T-cell (primary cell): ENCODE data around the gene NR0B2. TPM values are rescaled to one million over a fixed set of nuclear protein-coding genes. Genes with fewer than 3 reads are reported as not detected.

Experiments used
- ATAC-seq, 4 experiments: fragments of 200-7000 bp in 3 of 4; fragments of 150-1000 bp in 1 of 4; cut with Tn5 transposase; replicated peaks in 1 of 4; 1 replicate in 3 of 4; 2 replicates in 1 of 4; pipeline ENCODE4 v1.10.0; 2021; ENCODE audit warnings: moderate library complexity in 3 of 4, mild to moderate bottlenecking in 2 of 4, moderate number of reproducible peaks in 1 of 4
- CTCF ChIA-PET, 2 donors: fragments of 300-600 bp; sonication (Branson Sonifier 250); formaldehyde crosslinking; loops; one replicate each; lab custom pipeline; 2022; ENCODE audit warnings: antibody characterized with exemption in 2 of 2; lab: Charles Lee
- POLR2A ChIA-PET, 2 donors: fragments of 300-600 bp; sonication (Branson Sonifier 250); formaldehyde crosslinking; loops; one replicate each; lab custom pipeline; 2022; ENCODE audit warnings: antibody characterized with exemption in 2 of 2; lab: Charles Lee
- DNase-seq, 35 experiments: peaks; one replicate each; pipeline versions ENCODE4 v3.0.0 to v3.0.0-alpha.2; 2013 to 2023
- H3K27ac ChIP-seq: one replicate; pipeline ENCODE4 v1.5.1; 2013; ENCODE audit warnings: low read length
- H3K27me3 ChIP-seq, 2 experiments: replicated peaks in 1 of 2; 1 replicate in 1 of 2; 2 replicates in 1 of 2; pipeline versions ENCODE4 v1.6.1 to v1.7.0; 2013; ENCODE audit warnings: low read length in 1 of 2, mixed read lengths in 1 of 2; ENCODE audit not compliant: control insufficient read depth in 2 of 2, insufficient read depth in 2 of 2; ENCODE audit errors: extremely low read depth in 1 of 2
- H3K36me3 ChIP-seq, 2 donors: 1 replicate in 1 of 2; 2 replicates in 1 of 2; pipeline versions ENCODE4 v1.6.1 to v1.7.0; 2013; ENCODE audit warnings: low read length in 1 of 2; ENCODE audit not compliant: control insufficient read depth in 2 of 2, insufficient read depth in 1 of 2; ENCODE audit errors: extremely low read depth in 1 of 2
- H3K4me1 ChIP-seq, 2 experiments: 1 replicate in 1 of 2; 2 replicates in 1 of 2; pipeline versions ENCODE4 v1.6.1 to v1.7.0; 2013; ENCODE audit warnings: low read length in 2 of 2, mixed read lengths in 1 of 2; ENCODE audit not compliant: insufficient read depth in 2 of 2, control insufficient read depth in 1 of 2; ENCODE audit errors: extremely low read depth in 1 of 2
- H3K4me3 ChIP-seq, 2 donors: 1 replicate in 1 of 2; 2 replicates in 1 of 2; pipeline versions ENCODE4 v1.5.1 to v1.7.0; 2013; ENCODE audit warnings: mild to moderate bottlenecking in 2 of 2, low read length in 1 of 2, moderate library complexity in 1 of 2; ENCODE audit not compliant: control insufficient read depth in 1 of 2; ENCODE audit errors: extremely low read depth in 1 of 2
- H3K9me3 ChIP-seq: 2 replicates; pipeline ENCODE4 v1.7.0; 2013
- H3K27ac Mint-ChIP-seq, 2 donors: one replicate each; pipeline ENCODE4 v1.8.0; 2020 to 2021; ENCODE audit warnings: mild to moderate bottlenecking in 2 of 2, mixed read lengths in 2 of 2
- H3K27me3 Mint-ChIP-seq, 2 donors: one replicate each; pipeline ENCODE4 v1.8.0; 2021 to 2022; ENCODE audit warnings: mixed read lengths in 2 of 2
- H3K36me3 Mint-ChIP-seq: one replicate; pipeline ENCODE4 v1.8.0; 2021; ENCODE audit warnings: mixed read lengths
- H3K4me1 Mint-ChIP-seq, 3 donors: one replicate each; pipeline ENCODE4 v1.8.0; 2020 to 2022; ENCODE audit warnings: mixed read lengths in 3 of 3, mild to moderate bottlenecking in 1 of 3
- H3K4me3 Mint-ChIP-seq, 3 donors: one replicate each; pipeline ENCODE4 v1.8.0; 2020 to 2022; ENCODE audit warnings: mild to moderate bottlenecking in 3 of 3, mixed read lengths in 3 of 3, moderate library complexity in 3 of 3
- H3K9me3 Mint-ChIP-seq, 3 donors: one replicate each; pipeline ENCODE4 v1.8.0; 2020 to 2022; ENCODE audit warnings: mixed read lengths in 3 of 3
- WGBS: methylation state at CpG from one replicate; pipeline ENCODE4 v1.1.5; 2013; ENCODE audit warnings: missing lambda C conversion rate; ENCODE audit not compliant: insufficient coverage; 5-methylcytosine and 5-hydroxymethylcytosine counted together
- total RNA-seq, 35 experiments: library from RNA in 6 of 35; stranded (reverse) in 6 of 35; fragments of 120-200 nt in 1 of 35; gene quantifications; one replicate each; pipeline versions ENCODE4 v1.2.1 to v1.2.4 and lab custom pipeline; 2013 to 2026

Gene NR0B2
- total RNA-seq, 5 donors from 2014 or later (not counting 1 experiment from before 2014, with no cell fraction given) = not detected

DNA sequence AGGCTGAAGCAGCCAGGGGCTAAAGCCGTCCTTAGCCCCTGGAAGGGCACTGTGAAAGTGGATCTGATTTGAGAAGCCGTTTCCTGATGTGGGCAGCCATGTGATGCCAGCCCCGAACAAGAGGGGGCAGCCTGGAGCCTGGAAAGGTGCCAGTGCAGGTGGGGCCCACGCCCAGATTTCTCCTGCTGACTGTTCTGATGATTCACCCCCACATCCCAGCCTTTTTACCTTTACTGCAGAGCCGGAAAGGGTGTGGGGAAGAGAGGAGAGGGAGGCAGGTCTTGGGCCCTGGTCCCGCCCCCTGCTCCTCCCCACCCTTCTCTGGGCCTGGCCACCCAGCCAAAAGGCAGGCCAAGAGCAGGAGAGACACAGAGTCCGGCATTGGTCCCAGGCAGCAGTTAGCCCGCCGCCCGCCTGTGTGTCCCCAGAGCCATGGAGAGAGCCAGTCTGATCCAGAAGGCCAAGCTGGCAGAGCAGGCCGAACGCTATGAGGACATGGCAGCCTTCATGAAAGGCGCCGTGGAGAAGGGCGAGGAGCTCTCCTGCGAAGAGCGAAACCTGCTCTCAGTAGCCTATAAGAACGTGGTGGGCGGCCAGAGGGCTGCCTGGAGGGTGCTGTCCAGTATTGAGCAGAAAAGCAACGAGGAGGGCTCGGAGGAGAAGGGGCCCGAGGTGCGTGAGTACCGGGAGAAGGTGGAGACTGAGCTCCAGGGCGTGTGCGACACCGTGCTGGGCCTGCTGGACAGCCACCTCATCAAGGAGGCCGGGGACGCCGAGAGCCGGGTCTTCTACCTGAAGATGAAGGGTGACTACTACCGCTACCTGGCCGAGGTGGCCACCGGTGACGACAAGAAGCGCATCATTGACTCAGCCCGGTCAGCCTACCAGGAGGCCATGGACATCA lies 50.7 kb downstream of the NR0B2 start, which contains the start of gene SFN:
TSS of gene SFN (plus strand) at position 369 of the 904 bp plus-strand sequence. CDS start at position 433, 64 bp downstream.
- 96% methylated on average over 31 of the region's 37 CpGs for WGBS
- peak within 1 kb of the TSS; percentile 66 for H3K27ac ChIP-seq
- peaks cover 4 to 8% of the 10 kb centered on the region in 2 donors for H3K36me3 ChIP-seq
- no peaks in the 10 kb centered on the region for H3K9me3 Mint-ChIP-seq
- ChIA-PET POLR2A (no interaction called here), CTCF (interaction anchor here in 1 of 2 donors (0.6 kb wide), 1 partner anchor 58 kb away, joined by 5 read pairs; no protein-coding TSS in a partner anchor)
- DNase-seq = peak in 19 of 35 experiments; percentile 10 to 56 (median 26)
- peak within 1 kb of the TSS; percentile 88 to 93 for H3K27ac Mint-ChIP-seq
- H3K9me3 ChIP-seq = no peaks in the 10 kb centered on the region
- peaks cover 3 to 32% of the 10 kb centered on the region in 2 experiments for H3K4me1 ChIP-seq
- peak within 1 kb of the TSS; percentile 87 to 95 (median 88) for H3K4me3 Mint-ChIP-seq
- H3K4me3 ChIP-seq = peak within 1 kb of the TSS in 1 of 2 donors; percentile 99
- H3K27me3 Mint-ChIP-seq = no peaks in the 10 kb centered on the region
- H3K36me3 Mint-ChIP-seq = peaks cover 2% of the 10 kb centered on the region
- H3K27me3 ChIP-seq = peaks cover 0 to 2% of the 10 kb centered on the region in 2 experiments
- H3K4me1 Mint-ChIP-seq = peaks cover 17 to 31% (median 23%) of the 10 kb centered on the region in 3 donors
- ATAC-seq = no peak

GRCh38 chr1:26861889-26862378 lies 51.8 kb downstream of the NR0B2 start:
- Mint-ChIP-seq H3K9me3 (no peaks in the 10 kb centered on the region), H3K4me1 (peaks cover 17 to 31% (median 23%) of the 10 kb centered on the region in 3 donors), H3K27ac (peak overlapping the region; percentile 44 to 74), H3K4me3 (peak overlapping the region in 2 of 3 donors; percentile 37 to 88), H3K27me3 (no peaks in the 10 kb centered on the region), H3K36me3 (peaks cover 4% of the 10 kb centered on the region)
- DNase-seq (no peak), ATAC-seq (no peak)
- H3K4me1 ChIP-seq = peaks cover 3 to 32% of the 10 kb centered on the region in 2 experiments
- 90% methylated on average over 4 of the region's 7 CpGs for whole genome bisulfite sequencing
- CTCF ChIA-PET = interaction anchor here in 1 of 2 donors (0.7 kb wide), 1 partner anchor 1650 kb away, joined by 3 read pairs; no protein-coding TSS in a partner anchor
- peaks cover 0 to 2% of the 10 kb centered on the region in 2 experiments for H3K27me3 ChIP-seq
- no peak overlapping the region for H3K27ac ChIP-seq
- POLR2A ChIA-PET = no interaction called here
- peaks cover 12 to 14% of the 10 kb centered on the region in 2 donors for H3K36me3 ChIP-seq
- no peak overlapping the region for H3K4me3 ChIP-seq
- H3K9me3 ChIP-seq = no peaks in the 10 kb centered on the region

Other genes with a start within 250 kb of the NR0B2 start
- 100 to 1,000 TPM; 122 to 148 (median 126) TPM for gene ARID1A, start 218.0 kb downstream of the NR0B2 start, total RNA-seq
- gene PIGV, start 126.0 kb downstream of the NR0B2 start, total RNA-seq = 10 to 100 TPM; 10.3 to 24.0 (median 20.3) TPM
- 10 to 100 TPM; 41.1 to 59.9 (median 50.6) TPM for gene ZDHHC18, start 87.3 kb downstream of the NR0B2 start, total RNA-seq
- gene SFN, start 50.8 kb downstream of the NR0B2 start, total RNA-seq = 1 to 10 TPM in 4 of 5 donors, under 1 TPM in 1; 0.28 to 1.7 (median 1.6) TPM
- 10 to 100 TPM; 30.8 to 35.7 (median 32.7) TPM for gene GPN2, start 23.7 kb downstream of the NR0B2 start, total RNA-seq
- 10 to 100 TPM; 23.6 to 28.6 (median 27.6) TPM for gene GPATCH3, start 13.5 kb downstream of the NR0B2 start, total RNA-seq
- 10 to 100 TPM; 39.1 to 45.7 (median 43.2) TPM for gene NUDC, start 7.8 kb upstream of the NR0B2 start, total RNA-seq
- 1 to 10 TPM in 4 of 5 donors, under 1 TPM in 1; 0.84 to 2.8 (median 2.3) TPM for gene KDF1, start 46.5 kb upstream of the NR0B2 start, total RNA-seq
- gene TRNP1, start 79.7 kb upstream of the NR0B2 start, total RNA-seq = under 1 TPM in 3 of 5 donors, not detected in 2; 0.26 to 0.53 (median 0.38) TPM
- gene TENT5B, start 98.9 kb upstream of the NR0B2 start, total RNA-seq = under 1 TPM in 3 of 5 donors, not detected in 2; 0.13 to 0.28 (median 0.23) TPM
- gene SLC9A1, start 241.2 kb upstream of the NR0B2 start, total RNA-seq = 10 to 100 TPM; 14.6 to 24.4 (median 18.5) TPM